ENCODE measurements around the gene SMS.

The SMS gene

DNA sequence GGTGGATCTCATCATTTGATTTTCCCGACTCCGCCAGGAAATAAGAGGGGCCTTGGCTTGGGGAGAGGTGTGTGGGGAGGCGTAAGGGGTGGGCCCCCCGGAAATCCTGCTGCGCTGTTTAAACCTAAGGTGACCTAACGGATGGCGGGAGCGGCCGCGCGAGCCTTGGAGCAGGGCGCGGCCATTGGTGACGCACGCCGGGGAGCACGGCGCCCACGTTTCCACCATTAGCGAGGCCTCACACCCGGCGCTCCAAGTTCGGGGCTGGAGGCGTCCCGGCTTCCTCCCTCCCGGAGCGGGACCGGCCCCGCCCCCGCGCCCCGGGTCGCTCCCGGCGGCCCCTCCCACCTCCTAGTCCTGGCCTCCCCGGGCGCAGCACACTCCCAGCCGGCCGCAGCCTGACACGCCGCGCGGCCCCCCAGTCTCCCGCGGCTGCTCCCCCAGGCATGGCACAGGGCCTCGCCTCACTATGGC, at the start of gene SMS:
TSS of gene SMS (plus strand) at position 354 of the 474 bp plus-strand sequence. CDS start at position 470, 116 bp downstream.
- peak in 3 of 4 experiments; percentile 19 to 54 (median 44) for DNase-seq (ENCODE audit: low read depth in 4 of 4, low spot score in 1 of 4)

DNA sequence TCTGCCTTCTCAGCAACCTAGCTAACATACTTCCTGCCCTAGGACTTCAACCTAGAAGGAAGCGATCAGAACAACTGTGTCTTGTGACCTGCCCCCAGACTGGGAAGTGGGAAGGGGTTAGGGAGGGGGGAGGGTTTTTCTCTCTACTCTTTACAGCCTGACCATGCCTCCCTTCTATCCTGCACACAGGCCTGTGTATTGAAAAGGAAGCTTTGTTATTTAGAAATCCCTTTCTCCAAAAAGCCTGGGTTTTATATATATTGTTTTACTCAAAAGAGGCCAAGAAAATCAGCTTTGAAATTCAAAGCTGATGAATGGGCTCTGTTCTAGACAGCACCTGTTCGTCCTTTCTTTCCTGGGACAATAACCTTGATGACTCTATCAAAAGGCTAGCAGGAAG, 35.2 kb upstream of the SMS start:
- no peak for DNase-seq (ENCODE audit: low read depth in 4 of 4, low spot score in 1 of 4)

GRCh38 chrX:21905953-21906352, 34.6 kb upstream of the SMS start:
- DNase-seq (ENCODE audit: low read depth in 4 of 4, low spot score in 1 of 4), result no peak

GRCh38 chrX:21907260-21907659, 33.2 kb upstream of the SMS start:
- DNase-seq (ENCODE audit: low read depth in 4 of 4, low spot score in 1 of 4), result no peak

- DNase-seq (ENCODE audit: low read depth in 4 of 4, low spot score in 1 of 4), result no peak
These were observed 29.0 kb upstream of the SMS start for GRCh38 chrX:21911481-21911880.

- DNase-seq (ENCODE audit: low read depth in 4 of 4, low spot score in 1 of 4), result no peak
These were observed 28.3 kb upstream of the SMS start for GRCh38 chrX:21912220-21912619.

DNA sequence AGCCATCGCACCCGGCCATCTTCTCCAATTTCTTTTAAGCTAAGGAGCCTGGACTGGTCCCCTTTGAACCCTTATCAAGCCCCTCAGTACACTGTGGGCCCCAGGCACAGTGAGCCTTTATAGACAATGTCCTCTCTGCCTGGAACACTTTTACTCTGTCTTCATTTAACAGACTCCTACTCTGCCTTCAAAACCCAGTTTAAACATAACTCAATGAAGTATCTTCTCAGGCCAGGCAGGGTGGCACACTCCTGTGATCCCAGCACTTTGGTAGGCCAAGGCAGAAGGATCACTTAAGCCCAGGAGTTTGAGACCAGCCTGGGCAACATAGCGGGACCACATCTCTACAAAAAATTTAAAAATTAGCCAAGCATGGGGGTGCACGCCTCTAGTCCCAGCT, 27.5 kb upstream of the SMS start:
- DNase-seq (ENCODE audit: low read depth in 4 of 4, low spot score in 1 of 4), result no peak

- DNase-seq (ENCODE audit: low read depth in 4 of 4, low spot score in 1 of 4), result no peak
These were observed 14.4 kb upstream of the SMS start for GRCh38 chrX:21926116-21926515.

DNA sequence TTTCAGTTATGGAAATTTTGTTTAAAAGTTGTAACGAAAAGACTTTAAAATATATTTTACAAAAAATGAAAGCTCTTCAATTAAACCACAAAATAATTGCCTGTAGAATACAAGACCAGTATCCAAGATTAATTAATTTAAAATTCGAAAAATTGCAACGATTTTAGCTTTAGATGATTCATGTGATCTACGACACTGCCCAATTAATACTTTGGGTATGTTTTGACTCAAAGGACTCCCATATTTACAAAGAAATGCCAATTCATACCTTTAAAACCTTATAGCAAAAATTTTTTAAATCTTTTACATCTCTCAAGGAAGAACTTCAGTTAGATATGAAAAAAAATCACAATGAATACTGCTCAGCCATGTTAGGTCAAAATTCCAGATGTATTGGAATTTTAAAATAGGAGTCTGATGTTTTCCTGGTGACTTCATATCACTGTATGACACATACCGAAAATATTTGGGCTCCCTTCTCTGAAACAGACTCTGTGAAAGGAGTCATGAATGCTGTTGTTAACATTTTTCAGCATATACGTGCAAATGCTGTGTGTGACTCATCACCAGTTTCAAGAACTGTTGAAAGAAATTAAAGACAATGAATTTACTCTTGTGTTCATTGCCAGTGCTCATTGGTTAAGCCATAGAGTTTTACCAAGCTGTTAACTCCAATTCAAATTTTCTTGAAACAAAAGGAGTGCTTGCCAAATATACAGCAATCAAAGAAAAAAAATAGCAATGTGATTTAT, 13.8 kb upstream of the SMS start:
- DNase-seq (ENCODE audit: low read depth in 4 of 4, low spot score in 1 of 4), result no peak

GRCh38 chrX:21929209-21929608, 11.3 kb upstream of the SMS start:
- DNase-seq (ENCODE audit: low read depth in 4 of 4, low spot score in 1 of 4), result no peak

DNA sequence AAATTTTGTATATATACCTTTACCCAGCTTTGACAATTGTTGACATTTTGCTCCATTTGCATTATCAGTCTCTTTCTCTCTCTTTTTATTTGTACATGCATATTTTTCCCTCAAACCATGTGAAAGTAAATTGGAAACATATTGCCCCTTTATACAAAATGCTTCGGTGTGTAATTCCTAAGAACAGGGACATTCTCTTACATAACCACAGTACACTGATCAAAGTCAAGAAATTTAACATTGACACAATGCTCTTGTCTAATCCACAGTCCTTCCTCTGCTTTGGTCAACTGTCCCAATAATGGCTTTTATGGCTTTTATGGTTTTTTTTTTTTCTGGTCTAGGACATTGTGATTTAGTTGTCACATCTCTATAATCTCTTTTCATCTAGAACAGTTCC, 9.5 kb upstream of the SMS start:
- DNase-seq (ENCODE audit: low read depth in 4 of 4, low spot score in 1 of 4), result no peak

- DNase-seq (ENCODE audit: low read depth in 4 of 4, low spot score in 1 of 4), result no peak
These were observed 8.1 kb upstream of the SMS start for GRCh38 chrX:21932292-21933002.

- DNase-seq (ENCODE audit: low read depth in 4 of 4, low spot score in 1 of 4), result no peak
These were observed 7.4 kb upstream of the SMS start for GRCh38 chrX:21933077-21933476.

DNA sequence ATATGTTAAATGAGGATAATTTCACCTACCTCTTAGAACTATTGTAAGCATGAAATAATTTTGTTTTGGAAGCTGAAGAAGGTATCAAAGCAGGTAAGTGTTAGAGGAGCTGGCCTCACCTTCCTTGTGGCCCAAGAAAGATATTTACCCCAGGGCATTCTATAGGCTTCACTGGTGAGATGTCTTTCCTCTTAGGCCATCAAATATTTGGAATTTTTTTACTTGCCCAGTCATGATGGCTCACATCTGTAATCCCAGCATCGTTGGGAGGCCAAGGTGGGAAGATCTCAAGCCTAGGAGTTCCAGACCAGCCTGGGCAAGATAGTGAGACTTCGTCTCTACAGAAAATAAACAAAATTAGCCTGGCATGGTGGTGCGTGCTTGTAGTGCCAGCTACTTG, 6.1 kb upstream of the SMS start:
- DNase-seq (ENCODE audit: low read depth in 4 of 4, low spot score in 1 of 4), result no peak

DNA sequence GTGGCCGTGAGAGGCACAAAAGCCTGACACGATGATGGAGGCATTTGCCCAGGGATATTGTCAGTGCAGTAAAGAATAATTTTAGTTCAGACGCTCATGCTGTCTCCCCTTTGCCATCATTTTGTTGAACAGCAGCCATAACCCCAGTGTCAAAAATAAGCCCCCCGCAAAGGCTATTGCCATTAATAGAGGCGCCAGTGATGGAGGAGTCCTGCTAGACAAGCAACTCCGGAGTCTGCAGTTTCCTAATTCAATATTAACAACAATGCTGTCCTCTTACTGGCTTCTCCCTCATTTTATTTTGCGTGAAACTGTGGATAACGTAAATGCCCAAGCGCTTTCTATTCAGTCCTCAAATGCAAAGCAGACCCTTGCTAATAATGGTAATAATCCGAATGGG, 603 bp upstream of the SMS start:
- no peak for DNase-seq (ENCODE audit: low read depth in 4 of 4, low spot score in 1 of 4)

- no peak for DNase-seq (ENCODE audit: low read depth in 4 of 4, low spot score in 1 of 4)
These were observed 3.1 kb downstream of the SMS start for GRCh38 chrX:21943460-21944135.

DNA sequence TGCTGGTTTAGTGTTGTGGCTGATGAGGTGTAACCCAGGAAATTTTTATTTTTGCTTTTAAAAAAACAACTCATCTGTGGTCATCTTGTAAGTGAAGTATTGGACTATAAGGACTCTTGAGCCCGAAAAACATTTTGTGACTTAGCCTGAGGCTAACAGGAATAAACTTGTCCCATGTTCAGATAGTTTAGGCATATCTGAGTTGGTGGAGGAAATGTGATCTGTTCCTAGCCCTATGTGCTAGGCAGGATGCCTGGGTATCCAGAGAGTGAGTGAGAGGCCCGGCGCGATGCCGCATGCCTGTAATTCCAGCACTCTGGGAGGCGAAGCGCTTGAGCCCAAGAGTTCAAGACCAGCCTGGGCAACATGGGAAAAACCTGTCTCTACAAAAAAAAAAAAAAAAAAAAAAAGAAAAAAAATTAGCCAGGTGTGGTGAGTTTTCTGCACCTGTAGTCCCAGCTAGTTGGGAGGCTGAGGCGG, 3.7 kb downstream of the SMS start:
- no peak for DNase-seq (ENCODE audit: low read depth in 4 of 4, low spot score in 1 of 4)

DNA sequence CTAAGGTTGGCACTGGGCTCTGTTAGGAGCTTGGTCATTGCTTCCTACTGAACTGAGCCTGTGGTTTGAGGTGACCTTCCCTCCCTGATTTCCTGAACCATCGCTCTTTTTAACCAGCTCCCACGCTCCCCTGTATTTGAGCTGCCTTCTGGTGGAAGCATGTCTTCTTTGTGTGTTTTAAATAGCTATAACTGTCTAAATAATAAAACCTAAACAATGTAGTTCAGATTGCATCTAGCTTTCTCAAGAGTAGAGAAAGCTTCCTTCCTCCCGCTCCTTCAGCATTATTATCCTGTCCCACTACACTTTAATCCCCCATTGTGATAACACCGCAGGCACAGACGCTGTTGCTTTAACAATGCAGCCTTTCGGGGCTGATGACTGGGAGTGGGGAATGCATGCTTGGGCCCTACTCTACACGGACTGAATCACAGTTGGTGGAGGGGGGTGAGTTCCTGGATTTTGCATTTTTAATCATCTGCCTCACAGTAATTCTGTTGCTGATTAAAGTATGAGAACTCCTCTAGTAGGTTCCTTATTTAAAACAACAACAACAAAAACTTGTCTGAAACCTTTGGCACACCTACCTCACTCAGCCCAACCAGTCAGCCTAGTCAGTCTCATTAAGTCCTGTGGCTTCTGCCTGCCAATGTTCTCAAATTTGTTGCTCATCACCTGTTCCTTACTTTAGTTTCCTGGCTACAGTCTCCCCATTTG, 6.6 kb downstream of the SMS start:
- DNase-seq (ENCODE audit: low read depth in 4 of 4, low spot score in 1 of 4), result no peak

DNA sequence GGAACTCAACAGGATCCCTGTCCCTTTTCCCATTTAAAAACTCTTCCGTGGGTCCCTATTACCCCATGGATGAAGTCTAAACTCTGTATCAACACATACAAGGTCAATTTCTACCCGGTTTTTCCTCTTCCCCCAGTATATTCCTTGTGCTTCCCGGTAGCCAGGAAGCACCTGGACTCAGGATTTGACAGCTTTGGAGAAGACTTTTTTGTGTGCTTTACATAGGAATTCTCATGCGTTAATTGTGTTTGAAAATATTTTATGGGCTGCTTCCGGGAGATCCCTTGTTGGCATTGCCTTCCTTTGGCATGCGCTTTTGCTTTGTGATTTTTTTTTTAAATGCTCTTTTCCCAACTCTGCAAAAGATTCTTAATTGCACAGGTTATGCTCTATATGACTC, 7.2 kb downstream of the SMS start:
- DNase-seq (ENCODE audit: low read depth in 4 of 4, low spot score in 1 of 4), result no peak

DNA sequence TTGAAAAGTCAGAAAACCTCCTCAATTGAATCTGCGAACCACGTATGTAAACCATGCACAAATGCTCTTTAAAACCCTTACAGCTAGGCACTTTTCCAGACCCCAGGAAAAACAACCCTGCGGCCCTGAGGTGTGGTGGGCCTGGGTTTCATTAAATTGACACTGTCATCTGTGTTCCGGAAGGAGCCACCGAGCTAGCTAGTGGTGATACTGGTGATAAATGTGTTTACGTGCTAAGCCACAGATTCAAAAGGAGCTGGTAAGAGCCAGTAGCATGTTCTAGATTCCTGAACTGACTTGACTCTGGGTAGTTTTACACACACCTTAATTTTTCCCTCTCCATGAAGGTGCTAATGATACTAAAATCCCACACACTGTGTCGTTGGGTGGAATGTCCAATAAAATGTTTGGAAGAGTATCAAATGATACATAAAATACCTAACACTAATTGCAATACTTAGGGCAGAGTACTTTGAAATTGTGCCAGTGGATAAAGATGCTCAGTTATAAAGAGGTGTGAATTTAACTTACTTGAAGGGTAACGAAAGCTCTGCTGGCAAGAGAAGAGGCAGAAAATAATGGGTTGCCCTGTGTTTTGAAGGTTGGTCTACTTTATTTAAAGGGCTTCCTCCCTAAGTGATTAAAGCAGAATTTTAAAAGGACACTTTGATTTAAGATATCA, 8.5 kb downstream of the SMS start:
- no peak for DNase-seq (ENCODE audit: low read depth in 4 of 4, low spot score in 1 of 4)

- DNase-seq (ENCODE audit: low read depth in 4 of 4, low spot score in 1 of 4), result no peak
These were observed 9.2 kb downstream of the SMS start for GRCh38 chrX:21949689-21950088.
